B cell (primary cell): ENCODE data around the gene NIP7. TPM values are rescaled to one million over a fixed set of nuclear protein-coding genes. Genes with fewer than 3 reads are reported as not detected.
"Not testable (repeated sequence)": the region's sequence is repeated elsewhere in the genome, so short reads cannot be mapped to it uniquely, and the experiment has no call there.

Experiments used
- ATAC-seq: fragments of 200-7000 bp; cut with Tn5 transposase; one replicate; pipeline ENCODE4 v1.10.0; 2021; ENCODE audit warnings: low read depth, mild to moderate bottlenecking, moderate number of reproducible peaks, moderate library complexity
- CTCF ChIA-PET: fragments of 350-600 bp; sonication (Branson Sonifier 250); formaldehyde crosslinking; loops from one replicate; lab custom pipeline; 2021; ENCODE audit warnings: antibody characterized with exemption, inconsistent platforms; lab: Charles Lee
- POLR2A ChIA-PET: fragments of 350-600 bp; sonication (Branson Sonifier 250); formaldehyde crosslinking; loops from one replicate; lab custom pipeline; 2021; ENCODE audit warnings: antibody characterized with exemption; lab: Charles Lee
- DNase-seq: peaks from one replicate; pipeline ENCODE4 v3.0.0; 2013
- H2AFZ ChIP-seq: 2 replicates; pipeline ENCODE4 v1.6.1; 2012; ENCODE audit warnings: mild to moderate bottlenecking, low read depth, low read length; ENCODE audit not compliant: insufficient read depth, poor library complexity, severe bottlenecking
- H3K27ac ChIP-seq, 2 donors: 1 replicate in 1 of 2; 2 replicates in 1 of 2; pipeline ENCODE4 v1.5.1; 2012 to 2013; ENCODE audit warnings: low read length in 2 of 2, mild to moderate bottlenecking in 2 of 2, moderate library complexity in 1 of 2
- H3K27me3 ChIP-seq, 4 experiments: fragments of 200-600 bp in 1 of 4; sonication (generic) in 1 of 4; replicated peaks in 1 of 4; 1 replicate in 2 of 4; 2 replicates in 2 of 4; pipeline versions ENCODE4 v1.6.1 to v1.7.0; 2013 to 2016; ENCODE audit warnings: low read length in 3 of 4, mild to moderate bottlenecking in 2 of 4, mixed read lengths in 1 of 4, moderate library complexity in 1 of 4; ENCODE audit not compliant: insufficient read depth in 4 of 4, control insufficient read depth in 3 of 4; ENCODE audit errors: control extremely low read depth in 1 of 4
- H3K36me3 ChIP-seq, 2 experiments: replicated peaks in 1 of 2; 1 replicate in 1 of 2; 2 replicates in 1 of 2; pipeline versions ENCODE4 v1.6.1 to v1.7.1; 2013; ENCODE audit warnings: low read length in 1 of 2; ENCODE audit not compliant: insufficient read depth in 2 of 2, control insufficient read depth in 1 of 2; ENCODE audit errors: control extremely low read depth in 1 of 2, extremely low read depth in 1 of 2
- H3K4me1 ChIP-seq, 2 donors: fragments of 200-600 bp in 1 of 2; sonication (generic) in 1 of 2; 1 replicate in 1 of 2; 2 replicates in 1 of 2; pipeline versions ENCODE4 v1.5.1 to v1.6.1; 2013 to 2017; ENCODE audit warnings: low read length in 2 of 2; ENCODE audit not compliant: control insufficient read depth in 2 of 2, insufficient read depth in 2 of 2
- H3K4me2 ChIP-seq: replicated peaks from 2 replicates; pipeline ENCODE3; 2012; ENCODE audit warnings: mild to moderate bottlenecking, low read depth, low read length; ENCODE audit not compliant: poor library complexity, severe bottlenecking
- H3K4me3 ChIP-seq, 5 experiments: fragments of 200-600 bp in 1 of 5; sonication (generic) in 1 of 5; 1 replicate in 3 of 5; 2 replicates in 2 of 5; pipeline versions ENCODE4 v1.5.1 to v1.7.0; 2011 to 2016; ENCODE audit warnings: low read length in 4 of 5, mild to moderate bottlenecking in 4 of 5, low read depth in 2 of 5, control low read depth in 1 of 5, moderate library complexity in 1 of 5; ENCODE audit not compliant: insufficient read depth in 1 of 5; ENCODE audit errors: control extremely low read depth in 1 of 5, extremely low read depth in 1 of 5
- H3K79me2 ChIP-seq: fragments of 200-600 bp; sonication (generic); one replicate; pipeline ENCODE4 v1.6.0; 2016; ENCODE audit warnings: low read length; ENCODE audit not compliant: control insufficient read depth, insufficient read depth
- H3K9ac ChIP-seq: fragments of 200-600 bp; sonication (generic); 2 replicates; pipeline ENCODE4 v1.6.1; 2017; ENCODE audit warnings: mild to moderate bottlenecking, low read length, moderate library complexity
- H3K9me3 ChIP-seq, 3 donors: one replicate each; pipeline versions ENCODE4 v1.6.1 to v1.7.1; 2013; ENCODE audit warnings: low read length in 2 of 3; ENCODE audit not compliant: control insufficient read depth in 2 of 3, insufficient read depth in 1 of 3; ENCODE audit errors: control extremely low read depth in 1 of 3
- H4K20me1 ChIP-seq: 2 replicates; pipeline ENCODE4 v1.6.0; 2012; ENCODE audit warnings: mild to moderate bottlenecking, low read length; ENCODE audit not compliant: insufficient read depth, control insufficient read depth, poor library complexity, severe bottlenecking
- H3K27ac Mint-ChIP-seq: one replicate; pipeline ENCODE4 v1.8.0; 2021; ENCODE audit warnings: mixed read lengths
- H3K27me3 Mint-ChIP-seq: one replicate; pipeline ENCODE4 v1.8.0; 2021; ENCODE audit warnings: mixed read lengths
- H3K4me1 Mint-ChIP-seq: one replicate; pipeline ENCODE4 v1.8.0; 2021; ENCODE audit warnings: mixed read lengths
- H3K4me3 Mint-ChIP-seq: one replicate; pipeline ENCODE4 v1.8.0; 2021; ENCODE audit warnings: mixed read lengths
- H3K9me3 Mint-ChIP-seq: one replicate; pipeline ENCODE4 v1.8.0; 2022; ENCODE audit warnings: mixed read lengths; ENCODE audit not compliant: insufficient read depth
- EZH2 ChIP-seq: IDR thresholded peaks from 2 replicates; pipeline ENCODE4 v1.6.1; 2012; ENCODE audit warnings: borderline replicate concordance, low read depth, mild to moderate bottlenecking, moderate library complexity, low read length; ENCODE audit not compliant: insufficient read depth, poor library complexity, severe bottlenecking
- WGBS: methylation state at CpG from one replicate; pipeline ENCODE4 v1.1.5; 2013; ENCODE audit warnings: missing lambda C conversion rate; ENCODE audit not compliant: insufficient coverage; 5-methylcytosine and 5-hydroxymethylcytosine counted together
- intact Hi-C: fragments of 100-400 bp; cut with micrococcal nuclease; formaldehyde crosslinking; loops from one replicate; pipeline ENCODE4 v1.10.0; 2022
- polyA minus RNA-seq: library from RNA; depleted of rRNA, polyadenylated mRNA; stranded (reverse); fragments of >200 nt; gene quantifications from 2 replicates; pipeline ENCODE4 v1.2.3, GENCODE V29; 2012
- polyA plus RNA-seq: library from polyadenylated mRNA; depleted of rRNA; stranded (reverse); fragments of >200 nt; gene quantifications from 2 replicates; pipeline ENCODE4 v1.2.3, GENCODE V29; 2012
- total RNA-seq, 2 donors: library from RNA; stranded (reverse); fragments of 120-200 nt in 1 of 2; gene quantifications; 1 replicate in 1 of 2; 2 replicates in 1 of 2; pipeline versions ENCODE4 v1.2.3 to v1.2.4, GENCODE V29; 2013 to 2022
- TF ChIP-seq, protein P1 (sequence below): fragments of 200-600 bp; IDR thresholded peaks from one replicate; pipeline ENCODE4 v1.8.0; 2022; ENCODE audit warnings: antibody characterized with exemption, mild to moderate bottlenecking

The NIP7 gene
- total RNA-seq (20.2 and 29.3 TPM in 2 replicates), polyA plus RNA-seq (4.1 and 4.4 TPM in 2 replicates), polyA minus RNA-seq (5.1 and 7.6 TPM in 2 replicates)
- 22.2 TPM for total RNA-seq (2013)

DNA sequence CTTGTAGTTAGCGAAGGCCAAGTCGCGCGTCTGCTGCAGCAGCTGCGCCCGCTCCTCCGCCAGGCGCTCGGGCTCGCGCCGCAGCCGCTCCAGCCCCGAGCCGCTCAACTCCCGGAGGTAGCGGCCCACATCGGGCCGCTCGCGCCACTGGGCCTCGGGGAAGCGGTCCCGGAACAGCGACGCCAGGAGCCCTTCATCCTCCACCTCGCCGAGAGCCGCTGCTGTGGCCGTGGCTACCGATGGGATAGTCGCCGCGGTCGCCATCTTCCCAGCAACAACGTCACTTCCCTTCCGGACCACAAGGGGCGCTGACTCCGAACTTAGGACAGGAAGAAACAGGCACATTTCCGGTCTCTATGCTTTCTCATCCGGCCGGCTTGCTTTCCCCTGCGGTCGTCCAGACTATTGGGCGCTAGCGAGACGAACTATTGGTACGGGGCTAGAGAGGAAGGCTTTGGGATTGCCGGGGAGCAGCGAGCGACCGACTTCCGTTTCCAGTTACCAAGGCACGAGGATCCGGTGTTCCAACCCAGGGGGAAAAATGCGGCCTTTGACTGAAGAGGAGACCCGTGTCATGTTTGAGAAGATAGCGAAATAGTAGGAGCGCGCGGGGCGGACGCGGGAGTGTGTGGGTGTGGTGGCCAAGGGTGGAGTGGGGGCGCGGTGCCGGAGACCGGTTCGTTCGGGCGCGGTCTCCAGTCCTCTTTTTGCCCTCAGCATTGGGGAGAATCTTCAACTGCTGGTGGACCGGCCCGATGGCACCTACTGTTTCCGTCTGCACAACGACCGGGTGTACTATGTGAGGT is at the start of gene NIP7, which contains the start of gene COG8:
NIP7 (plus strand) TSS at position 484 of the 806 bp plus-strand sequence; CDS start at position 542, 58 bp downstream.
COG8 (minus strand) TSS at position 276 of the 806 bp plus-strand sequence; CDS start at position 264, 12 bp downstream.
- DNase-seq, result peak; percentile 96
- peak within 1 kb of the TSS; percentile 96 for H3K9ac ChIP-seq
- peak within 1 kb of the TSS; percentile 79 for H3K4me2 ChIP-seq
- no peaks in the 10 kb centered on the region for H4K20me1 ChIP-seq
- Mint-ChIP-seq H3K4me1 (peaks cover 45% of the 10 kb centered on the region), H3K9me3 (no peaks in the 10 kb centered on the region), H3K27ac (peak within 1 kb of the TSS; percentile 98), H3K27me3 (no peaks in the 10 kb centered on the region), H3K4me3 (peak within 1 kb of the TSS; percentile 98)
- peak within 1 kb of the TSS; percentile 99 for H2AFZ ChIP-seq
- H3K27ac ChIP-seq, result peak within 1 kb of the TSS; percentile 65 to 87
- peaks cover 1 to 33% of the 10 kb centered on the region in 2 experiments for H3K36me3 ChIP-seq
- peak within 1 kb of the TSS; percentile 26 to 99 (median 68) for H3K4me3 ChIP-seq
- H3K79me2 ChIP-seq, result peaks cover 51% of the 10 kb centered on the region
- ChIA-PET POLR2A (interaction anchor here (0.6 to 1.9 kb wide), 2 partner anchors 9 to 44 kb away, joined by 3 to 11 read pairs; partner anchors contain the start of gene PDF), CTCF (interaction anchor here (0.7 to 2.0 kb wide), 7 partner anchors 9 to 46 kb away, joined by 3 to 7 read pairs (median 4); partner anchors contain the start of genes PDF and TERF2)
- ATAC-seq, result peak; percentile 94
- no peaks in the 10 kb centered on the region for H3K27me3 ChIP-seq
- peaks cover 17 to 27% of the 10 kb centered on the region in 2 donors for H3K4me1 ChIP-seq
- WGBS, result under 1% methylated on average over 77 of the region's 77 CpGs
- no peaks in the 10 kb centered on the region for H3K9me3 ChIP-seq
- no peak for TF ChIP-seq EZH2
- TF ChIP-seq, protein P1, sequence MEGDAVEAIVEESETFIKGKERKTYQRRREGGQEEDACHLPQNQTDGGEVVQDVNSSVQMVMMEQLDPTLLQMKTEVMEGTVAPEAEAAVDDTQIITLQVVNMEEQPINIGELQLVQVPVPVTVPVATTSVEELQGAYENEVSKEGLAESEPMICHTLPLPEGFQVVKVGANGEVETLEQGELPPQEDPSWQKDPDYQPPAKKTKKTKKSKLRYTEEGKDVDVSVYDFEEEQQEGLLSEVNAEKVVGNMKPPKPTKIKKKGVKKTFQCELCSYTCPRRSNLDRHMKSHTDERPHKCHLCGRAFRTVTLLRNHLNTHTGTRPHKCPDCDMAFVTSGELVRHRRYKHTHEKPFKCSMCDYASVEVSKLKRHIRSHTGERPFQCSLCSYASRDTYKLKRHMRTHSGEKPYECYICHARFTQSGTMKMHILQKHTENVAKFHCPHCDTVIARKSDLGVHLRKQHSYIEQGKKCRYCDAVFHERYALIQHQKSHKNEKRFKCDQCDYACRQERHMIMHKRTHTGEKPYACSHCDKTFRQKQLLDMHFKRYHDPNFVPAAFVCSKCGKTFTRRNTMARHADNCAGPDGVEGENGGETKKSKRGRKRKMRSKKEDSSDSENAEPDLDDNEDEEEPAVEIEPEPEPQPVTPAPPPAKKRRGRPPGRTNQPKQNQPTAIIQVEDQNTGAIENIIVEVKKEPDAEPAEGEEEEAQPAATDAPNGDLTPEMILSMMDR, result peak; percentile 84
- intact Hi-C loops, result loop anchor here (1.0 to 2.0 kb wide), 8 partner anchors 9 to 913 kb away; partner anchors contain the start of genes CYB5B, NFAT5, NOB1 and PDF

DNA sequence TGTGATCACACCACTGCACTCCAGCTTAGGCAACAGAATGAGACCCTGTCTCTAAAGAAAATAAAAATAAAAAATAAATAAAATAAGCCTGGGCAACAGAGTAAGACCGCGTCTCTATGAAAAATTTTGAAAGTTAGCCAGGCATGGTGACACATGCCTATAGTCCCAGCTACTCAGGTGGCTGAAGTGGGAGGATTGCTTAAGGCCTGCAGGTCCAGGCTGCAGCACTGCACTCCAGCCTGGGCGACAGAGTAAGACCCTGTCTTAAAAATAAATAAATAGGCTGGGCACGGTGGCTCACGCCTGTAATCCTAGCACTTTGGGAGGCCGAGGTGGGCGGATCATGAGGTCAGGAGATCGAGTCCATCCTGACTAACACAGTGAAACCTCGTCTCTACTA is 47.9 kb upstream of the NIP7 start:
- H3K79me2 ChIP-seq, H3K9ac ChIP-seq, H3K27ac Mint-ChIP-seq, H3K4me3 ChIP-seq, H3K9me3 ChIP-seq, H3K9me3 Mint-ChIP-seq, DNase-seq, H3K4me2 ChIP-seq, POLR2A ChIA-PET, H3K4me1 ChIP-seq, H3K36me3 ChIP-seq, H2AFZ ChIP-seq, CTCF ChIA-PET, H3K27ac ChIP-seq, intact Hi-C loops, H3K27me3 Mint-ChIP-seq, H3K4me3 Mint-ChIP-seq, H3K4me1 Mint-ChIP-seq, H4K20me1 ChIP-seq, ATAC-seq, H3K27me3 ChIP-seq: not testable (repeated sequence)
- 100% methylated on average over 3 of the region's 9 CpGs for whole genome bisulfite sequencing
